Endothelial cell of hepatic sinusoid (primary cell): Measurements from ENCODE around the gene ZSCAN21.

ENCODE experiments used
- in situ Hi-C: cut with HindIII; loops from 2 replicates; pipeline ENCODE4 v1.10.0; 2017; ENCODE audit warnings: low sequenced_read_pairs

ZSCAN21 gene

DNA sequence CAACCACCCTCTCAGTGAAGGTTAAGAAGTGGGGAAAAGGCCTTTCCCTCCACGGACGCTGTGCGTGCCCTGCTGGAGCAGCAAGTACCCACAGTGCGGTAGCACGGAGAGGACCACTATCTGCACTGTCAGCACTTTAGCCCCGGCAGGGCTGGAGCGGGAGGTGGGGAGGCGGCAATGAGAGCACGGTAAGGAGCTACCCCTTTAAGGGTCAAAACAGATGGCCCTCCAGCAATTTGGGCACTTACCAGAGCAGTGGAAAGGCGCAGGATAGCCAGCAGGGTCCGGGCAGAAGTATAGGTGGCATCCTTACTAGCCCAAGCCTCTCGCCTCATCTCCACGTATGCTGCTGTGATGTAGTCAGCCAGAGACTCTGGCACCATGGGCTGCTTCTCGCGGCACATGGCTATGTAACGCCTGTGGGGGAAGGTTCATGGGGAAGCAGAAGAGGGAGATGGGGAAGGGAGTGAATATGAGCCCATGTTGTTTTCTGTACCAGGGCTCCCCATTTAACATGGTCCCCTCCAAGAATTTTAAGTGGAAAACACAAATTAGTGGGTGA, 44.4 kb downstream of the ZSCAN21 start:
- in situ Hi-C loops, result no loop called here

DNA sequence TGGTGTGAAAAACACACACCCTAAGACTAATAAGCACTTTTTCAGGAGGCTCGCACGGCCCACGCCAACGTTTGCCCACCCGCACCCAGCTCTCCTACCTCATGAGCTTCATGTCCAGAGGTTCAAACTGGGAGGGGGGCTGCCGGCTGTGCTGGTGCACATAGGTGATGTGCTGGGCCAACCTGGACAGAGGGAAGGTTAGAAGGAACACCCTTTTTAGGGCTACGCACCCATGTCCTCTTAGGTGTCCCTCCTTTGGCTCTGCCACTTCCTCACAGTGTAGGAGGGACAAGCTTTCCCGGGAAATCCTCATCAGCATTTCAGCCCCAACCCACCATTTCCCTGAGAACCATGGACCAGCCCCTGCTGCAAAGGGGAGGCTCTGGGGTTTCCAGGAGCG, 45.7 kb downstream of the ZSCAN21 start:
- in situ Hi-C loops, result no loop called here

- in situ Hi-C loops, result no loop called here
Measured at GRCh38 chr7:100095704-100096103, 46.1 kb downstream of the ZSCAN21 start.

GRCh38 chr7:100098913-100099312, 49.3 kb downstream of the ZSCAN21 start:
- in situ Hi-C loops, result no loop called here

- in situ Hi-C loops, result no loop called here
Measured at GRCh38 chr7:100099452-100099851, 49.9 kb downstream of the ZSCAN21 start.

DNA sequence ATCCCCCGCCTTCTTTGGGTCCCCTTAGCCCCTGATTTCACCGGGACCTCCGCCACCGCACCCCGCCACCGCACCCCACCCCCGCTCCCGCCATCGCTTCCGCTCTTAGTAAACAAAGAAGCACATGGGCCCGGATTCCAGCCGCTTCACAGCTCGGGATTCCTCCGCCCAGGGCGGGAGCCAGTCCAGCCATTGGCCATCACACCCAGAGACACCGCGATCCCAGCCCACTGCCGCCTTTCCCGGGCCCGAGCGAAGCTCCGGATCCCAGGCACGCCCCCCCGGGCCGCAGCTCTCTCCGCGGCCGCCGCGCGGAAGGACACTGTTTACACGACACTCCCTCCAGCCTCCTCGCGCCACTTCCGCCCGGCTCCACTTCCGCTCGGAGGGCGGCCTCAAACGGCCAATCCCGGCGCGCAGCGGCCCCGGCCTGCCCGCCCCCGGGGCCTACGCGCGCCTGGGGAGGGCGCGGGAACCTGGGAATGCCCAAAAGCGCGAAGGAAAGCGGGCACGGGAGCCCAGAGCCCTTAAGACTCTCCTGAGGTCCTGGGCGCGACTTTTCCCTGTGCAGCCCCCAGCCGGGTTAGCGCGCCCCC, 50.9 kb downstream of the ZSCAN21 start:
- in situ Hi-C loops, result no loop called here

- in situ Hi-C loops, result no loop called here
Measured at GRCh38 chr7:100101016-100101862, 51.7 kb downstream of the ZSCAN21 start, which contains the start of the genes AP4M1 and MCM7. Gene AP4M1 (plus strand): TSS chr7:100101643. CDS start chr7:100101715, 72 bp downstream. Gene MCM7 (minus strand): TSS chr7:100101397. CDS start chr7:100101294, 103 bp downstream.

DNA sequence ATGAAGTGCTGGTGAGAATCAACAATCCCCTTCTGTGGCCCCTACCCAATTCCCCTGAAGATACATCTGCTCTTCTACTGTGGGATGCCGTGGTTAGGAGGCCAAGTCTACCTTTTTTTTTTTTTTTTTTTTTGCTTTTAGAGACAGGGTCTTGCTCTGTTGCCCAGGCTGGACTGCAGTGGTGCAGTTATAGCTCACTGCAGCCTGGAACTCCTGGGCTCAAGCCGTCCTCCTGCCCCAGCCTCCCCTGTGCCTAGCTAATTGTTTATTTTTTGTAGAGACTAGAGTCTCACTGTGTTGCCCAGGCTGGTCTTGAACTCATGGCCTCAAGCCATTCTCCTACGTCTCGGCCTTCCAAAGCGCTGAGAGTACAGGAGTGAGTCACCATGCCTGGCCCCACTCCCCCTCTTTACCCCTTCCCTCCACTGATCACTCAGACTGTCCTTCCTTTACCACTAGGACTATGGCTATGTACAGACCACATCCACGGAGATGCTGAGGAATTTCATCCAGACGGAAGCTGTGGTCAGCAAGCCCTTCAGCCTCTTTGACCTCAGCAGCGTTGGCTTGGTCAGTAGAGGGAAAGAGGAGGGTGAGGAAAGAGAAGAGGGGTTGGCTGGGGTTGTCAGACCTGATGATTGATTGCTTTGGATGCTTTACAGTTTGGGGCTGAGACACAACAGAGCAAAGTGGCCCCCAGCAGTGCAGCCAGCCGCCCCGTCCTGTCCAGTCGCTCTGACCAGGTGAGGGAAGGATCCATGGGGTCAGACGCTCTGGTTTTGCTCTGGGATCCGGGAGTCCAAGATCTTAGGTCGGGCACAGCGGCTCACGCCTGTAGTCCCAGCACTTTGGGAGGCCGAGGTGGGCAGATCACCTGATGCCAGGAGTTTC, 53.6 kb downstream of the ZSCAN21 start:
- in situ Hi-C loops, result no loop called here

DNA sequence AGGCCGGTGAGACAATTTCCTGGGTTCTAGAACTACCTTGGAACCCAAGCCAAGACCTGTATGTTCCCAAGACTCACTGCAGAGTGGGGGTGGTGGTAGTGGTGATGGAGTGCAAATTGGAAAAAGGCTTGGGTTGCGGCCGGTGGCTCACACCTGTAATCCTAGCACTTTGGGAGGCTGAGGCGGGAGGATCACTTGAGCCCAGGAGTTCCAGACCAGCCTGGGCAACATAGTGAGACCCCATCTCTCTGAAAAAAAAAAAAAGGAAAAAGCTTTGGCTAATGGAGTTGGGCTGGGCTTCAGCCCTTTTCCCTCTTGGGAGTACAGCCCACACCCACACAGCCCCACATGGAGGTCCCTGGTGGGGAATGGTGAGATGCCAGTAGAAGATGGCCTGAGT, 56.0 kb downstream of the ZSCAN21 start:
- in situ Hi-C loops, result no loop called here

- in situ Hi-C loops, result no loop called here
Measured at GRCh38 chr7:100106633-100107032, 57.1 kb downstream of the ZSCAN21 start.

- in situ Hi-C loops, result no loop called here
Measured at GRCh38 chr7:100107125-100107737, 57.7 kb downstream of the ZSCAN21 start.

DNA sequence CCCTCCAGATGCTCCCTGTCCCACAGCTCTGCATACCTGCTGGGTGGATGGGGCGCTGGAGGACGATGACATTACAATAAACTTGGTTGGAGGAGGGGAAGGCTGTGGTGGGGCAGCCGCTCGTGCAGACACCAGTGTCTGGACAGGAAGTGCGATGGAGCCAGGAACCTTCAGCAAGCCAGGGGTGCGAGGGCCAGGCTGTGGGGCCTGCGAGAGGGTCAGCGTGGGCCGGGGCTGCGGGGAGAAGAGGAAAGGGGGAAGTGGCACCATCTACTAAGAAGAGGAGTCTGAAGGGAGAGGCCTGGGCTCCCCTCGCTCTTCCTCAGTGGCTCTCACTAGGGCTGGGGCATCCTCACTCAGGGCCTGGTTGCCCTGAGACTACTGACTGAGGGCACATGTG, 58.3 kb downstream of the ZSCAN21 start:
- in situ Hi-C loops, result no loop called here

GRCh38 chr7:100109521-100110163, 60.1 kb downstream of the ZSCAN21 start:
- in situ Hi-C loops, result no loop called here

- in situ Hi-C loops, result no loop called here
Measured at GRCh38 chr7:100111156-100111555, 61.6 kb downstream of the ZSCAN21 start.

- in situ Hi-C loops, result no loop called here
Measured at GRCh38 chr7:100111914-100112313, 62.3 kb downstream of the ZSCAN21 start.
